Right renal cortex interstitium (tissue), 3 donors: ENCODE measurements around the gene MFAP5. TPM values are rescaled to one million over a fixed set of nuclear protein-coding genes. Genes with fewer than 3 reads are reported as not detected.

Source experiments
- DNase-seq, 3 donors: peaks; one replicate each; pipeline ENCODE4 v3.0.0-alpha.2; 2013; ENCODE audit warnings: low read depth in 3 of 3, low spot score in 2 of 3
- polyA plus RNA-seq, 3 donors: library from polyadenylated mRNA; unstranded; fragments of 120-200 nt; gene quantifications; one replicate each; pipeline ENCODE4 v1.2.1, GENCODE V29; 2013; ENCODE audit not compliant: insufficient read length in 3 of 3

Gene MFAP5
- polyA plus RNA-seq = 1 to 10 TPM in 1 of 3 donors, under 1 TPM in 1, not detected in 1; 0.37 to 1.5 TPM

- no peak for DNase-seq
These were observed at the start of gene MFAP5 for GRCh38 chr12:8662593-8662992. MFAP5 (minus strand) TSS chr12:8662826; CDS start chr12:8662104, 722 bp downstream.

GRCh38 chr12:8709124-8709830 lies 46.7 kb upstream of the MFAP5 start:
- DNase-seq = no peak

- no peak for DNase-seq
These were observed 39.5 kb upstream of the MFAP5 start for GRCh38 chr12:8702159-8702558.

GRCh38 chr12:8701046-8701660 lies 38.5 kb upstream of the MFAP5 start:
- DNase-seq = no peak

- no peak for DNase-seq
These were observed 37.1 kb upstream of the MFAP5 start for GRCh38 chr12:8699714-8700113.

GRCh38 chr12:8698879-8699278 lies 36.3 kb upstream of the MFAP5 start:
- no peak for DNase-seq

GRCh38 chr12:8698132-8698851 lies 35.7 kb upstream of the MFAP5 start:
- DNase-seq = no peak

GRCh38 chr12:8697476-8698131 lies 35.0 kb upstream of the MFAP5 start, which contains the start of gene RIMKLB:
RIMKLB (plus strand) TSS chr12:8697991; CDS start chr12:8713867, 15,876 bp downstream.
- peak in 1 of 3 donors; percentile 78 for DNase-seq

GRCh38 chr12:8697120-8697475 lies 34.5 kb upstream of the MFAP5 start:
- DNase-seq = no peak

- DNase-seq = no peak
These were observed 33.9 kb upstream of the MFAP5 start for GRCh38 chr12:8696442-8697090.

GRCh38 chr12:8695116-8695515 lies 32.5 kb upstream of the MFAP5 start:
- DNase-seq = no peak

GRCh38 chr12:8692573-8692972 lies 29.9 kb upstream of the MFAP5 start:
- DNase-seq = peak in 1 of 3 donors; percentile 71

GRCh38 chr12:8689681-8690080 lies 27.1 kb upstream of the MFAP5 start:
- DNase-seq = no peak

- no peak for DNase-seq
These were observed 25.4 kb upstream of the MFAP5 start for GRCh38 chr12:8687846-8688601.

GRCh38 chr12:8685051-8685450 lies 22.4 kb upstream of the MFAP5 start:
- DNase-seq = no peak

- DNase-seq = no peak
These were observed 18.7 kb upstream of the MFAP5 start for GRCh38 chr12:8681129-8681884.

GRCh38 chr12:8680533-8680932 lies 17.9 kb upstream of the MFAP5 start:
- no peak for DNase-seq

- DNase-seq = no peak
These were observed 16.1 kb upstream of the MFAP5 start for GRCh38 chr12:8678661-8679111.

GRCh38 chr12:8677362-8677761 lies 14.7 kb upstream of the MFAP5 start:
- no peak for DNase-seq
